Cortex of kidney (tissue), 1 donor: ENCODE results near the gene NDUFC2.
"Not testable (repeated sequence)": the region's sequence is repeated elsewhere in the genome, so short reads cannot be mapped to it uniquely, and the experiment has no call there.

ENCODE experiments used
- DNase-seq: peaks from one replicate; lab custom pipeline; 2025; lab: John Stamatoyannopoulos, UW

NDUFC2 gene

DNA sequence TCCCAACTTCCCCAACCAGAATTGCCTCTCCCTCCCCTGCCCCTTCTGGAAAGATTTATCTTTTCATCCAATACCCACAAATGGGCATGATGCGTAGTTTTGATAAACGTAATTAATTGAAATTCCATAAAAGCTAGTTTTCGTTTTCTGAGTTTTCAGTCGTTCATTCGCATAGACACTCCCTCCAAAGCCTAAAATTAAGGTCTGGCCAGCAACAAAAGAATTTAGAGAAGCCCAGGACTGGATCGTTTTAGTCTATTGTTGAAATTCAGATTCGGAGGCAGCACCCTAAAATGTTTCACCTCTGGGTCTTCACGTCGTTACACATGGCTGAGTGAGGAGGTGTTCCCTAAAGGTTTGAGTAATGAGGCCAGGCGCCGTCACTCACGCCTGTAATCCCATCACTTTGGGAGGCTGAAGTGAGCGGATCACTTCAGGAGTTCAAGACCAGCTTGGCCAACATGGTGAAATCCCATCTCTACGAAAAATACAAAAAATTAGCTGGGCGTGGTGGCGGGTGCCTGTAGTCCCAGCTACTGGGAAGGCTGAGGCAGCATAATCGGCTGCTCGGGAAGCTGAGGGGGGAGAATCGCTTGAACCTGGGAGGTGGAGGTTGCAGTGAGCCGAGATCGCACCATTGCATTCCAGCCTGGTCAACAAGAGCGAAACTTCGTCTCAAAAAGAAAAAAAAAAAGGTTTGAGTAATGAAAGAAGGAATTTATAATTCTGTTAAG, 589 bp upstream of the NDUFC2 start:
- DNase-seq: no peak

DNA sequence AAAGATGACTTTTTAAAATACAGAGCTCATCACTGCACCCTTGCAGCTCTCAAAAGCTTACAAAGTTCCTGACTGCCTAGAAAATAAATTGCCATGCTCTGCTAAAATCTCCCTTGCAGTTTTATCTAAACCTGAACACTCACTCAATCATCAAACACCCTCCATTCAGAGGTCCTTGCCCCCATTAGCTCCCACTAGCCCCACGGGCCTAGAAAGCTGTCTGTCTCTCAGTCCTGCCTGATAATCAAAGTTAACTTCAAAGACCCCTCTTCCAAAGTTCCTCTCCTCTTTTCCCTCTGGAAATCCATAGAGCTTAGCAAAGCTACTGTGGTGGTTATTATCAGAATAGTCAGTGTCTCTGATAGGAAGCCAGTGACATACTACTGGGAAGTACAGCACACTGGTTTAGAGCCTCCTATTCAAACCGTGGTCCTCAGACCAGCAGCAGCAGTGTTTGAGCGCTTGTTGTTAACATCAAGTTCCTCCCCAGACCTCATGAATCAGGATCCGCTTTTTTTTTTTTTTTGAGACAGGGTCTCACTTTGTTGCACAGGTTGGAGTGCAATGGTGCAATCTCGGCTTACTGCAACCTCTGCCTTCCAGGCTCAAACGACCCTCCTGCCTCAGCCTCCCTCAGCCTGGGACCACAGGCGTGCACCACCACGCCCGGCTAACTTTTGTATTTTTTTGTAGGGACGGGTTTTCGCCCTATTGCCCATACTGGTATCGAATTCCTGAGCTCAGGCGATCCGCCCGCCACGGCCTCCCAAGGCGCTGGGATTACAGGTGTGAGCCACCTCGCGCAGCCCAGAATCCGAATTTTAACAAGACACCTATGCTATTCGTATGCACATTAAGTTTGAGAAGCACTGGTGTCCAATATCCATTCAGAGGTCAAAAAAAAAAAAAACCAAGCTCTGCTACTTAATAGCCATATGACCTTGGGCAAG, 1.2 kb downstream of the NDUFC2 start:
- DNase-seq: no peak

DNA sequence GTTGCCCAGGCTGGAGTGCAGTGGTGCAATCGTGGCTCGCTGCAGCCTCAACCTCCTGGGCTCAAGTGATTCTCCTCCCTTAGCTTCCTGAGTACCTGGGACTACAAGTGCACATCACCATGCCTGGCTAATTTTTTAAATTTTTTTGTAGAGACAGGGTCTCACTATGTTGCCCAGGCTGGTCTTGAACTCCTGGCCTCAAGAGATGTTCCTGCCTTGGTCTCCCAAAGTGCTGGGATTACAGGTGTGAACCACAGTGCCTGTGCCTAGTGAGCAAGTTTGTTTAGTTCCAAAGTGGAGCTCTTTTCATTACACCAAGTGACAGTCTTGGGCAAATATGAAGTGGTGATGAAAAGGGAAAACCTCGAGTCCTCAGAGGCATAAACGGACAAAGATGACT, 2.1 kb downstream of the NDUFC2 start:
- not testable (repeated sequence) for DNase-seq

DNA sequence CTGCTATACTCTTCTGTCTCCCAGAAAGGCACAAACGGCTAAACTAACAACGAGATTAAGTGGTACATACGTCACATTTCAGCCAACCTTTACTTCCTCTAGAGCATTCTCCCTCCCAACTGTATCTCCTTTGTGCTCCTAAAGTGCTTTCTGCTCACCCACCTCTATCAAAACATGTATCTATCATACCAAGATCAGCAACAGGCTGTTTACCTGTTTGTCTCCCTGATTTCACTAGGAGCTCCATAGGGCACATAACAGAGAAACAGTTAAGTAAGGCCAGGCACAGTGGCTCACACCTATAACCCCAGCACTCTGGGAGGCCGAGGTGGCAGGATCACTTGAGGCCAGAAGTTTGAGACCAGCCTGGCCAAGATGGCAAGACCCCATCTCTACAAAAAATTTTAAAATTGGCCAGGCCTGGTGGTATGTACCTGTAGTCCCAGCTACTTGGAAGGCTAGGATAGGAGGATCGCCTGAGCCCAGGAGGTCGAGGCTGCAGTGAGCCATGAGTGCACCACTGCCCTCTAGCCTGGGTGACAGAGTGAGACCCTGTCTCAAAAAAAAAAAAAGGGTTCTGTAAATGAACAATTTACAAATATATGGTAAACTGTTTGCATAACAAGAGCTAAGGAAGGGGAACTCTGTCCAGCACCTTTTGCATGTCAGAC, 2.8 kb downstream of the NDUFC2 start:
- no peak for DNase-seq

DNA sequence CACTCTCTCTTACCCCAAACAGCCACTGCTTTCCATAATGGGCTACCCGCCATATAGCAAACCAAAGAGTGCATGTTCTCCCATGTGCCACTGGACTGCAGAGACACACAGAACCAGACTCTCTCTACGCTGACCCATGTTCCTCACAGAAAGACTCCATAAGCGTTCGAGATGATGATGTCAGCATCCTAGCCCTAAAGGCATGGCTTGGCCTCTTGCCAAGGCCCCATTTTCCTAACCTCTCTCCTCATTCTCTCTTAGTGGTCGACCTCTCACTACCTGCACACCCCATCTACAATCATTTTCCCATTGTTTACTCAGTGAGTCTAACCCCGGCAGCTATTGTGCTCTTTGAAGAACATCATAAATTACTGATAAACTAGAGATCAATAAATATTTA, 4.9 kb downstream of the NDUFC2 start:
- DNase-seq: no peak

DNA sequence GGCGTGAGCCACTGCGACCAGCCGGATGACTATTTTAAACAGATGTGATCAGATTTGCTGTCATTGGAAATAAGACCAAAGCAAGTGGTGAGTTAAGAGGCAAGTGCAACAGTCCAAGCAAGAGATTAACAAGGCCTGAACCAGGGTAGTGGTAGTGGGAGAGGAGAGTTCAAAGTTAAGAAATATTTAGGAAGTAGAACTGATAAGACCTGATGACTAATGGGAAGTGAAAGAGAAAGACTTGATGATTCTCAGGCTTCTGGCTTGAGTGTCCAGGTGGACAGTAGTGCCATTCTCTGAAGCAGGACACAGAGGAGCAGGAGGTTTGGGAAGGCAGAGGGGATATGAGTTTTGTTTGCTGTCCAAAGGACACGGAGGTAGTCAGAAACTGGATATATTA, 7.2 kb downstream of the NDUFC2 start:
- DNase-seq: no peak

DNA sequence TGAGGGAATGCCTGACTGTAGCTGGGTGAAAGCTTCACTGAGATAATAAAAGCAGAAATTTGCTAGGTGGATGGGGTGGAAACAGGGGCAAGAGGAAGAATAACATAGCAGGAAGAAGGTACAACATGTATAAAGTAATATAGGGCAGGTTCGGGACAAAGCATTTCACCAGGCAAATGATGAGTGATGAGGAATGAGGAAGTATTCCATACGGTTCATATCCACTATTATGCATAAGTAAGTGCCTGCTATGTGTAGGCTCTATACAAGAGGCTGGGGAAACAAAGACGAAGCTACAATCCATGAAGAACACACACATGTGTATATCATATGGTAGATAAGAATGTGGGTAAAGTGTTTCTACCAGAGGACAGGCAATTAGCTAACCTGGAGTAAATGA, 7.9 kb downstream of the NDUFC2 start:
- no peak for DNase-seq

DNA sequence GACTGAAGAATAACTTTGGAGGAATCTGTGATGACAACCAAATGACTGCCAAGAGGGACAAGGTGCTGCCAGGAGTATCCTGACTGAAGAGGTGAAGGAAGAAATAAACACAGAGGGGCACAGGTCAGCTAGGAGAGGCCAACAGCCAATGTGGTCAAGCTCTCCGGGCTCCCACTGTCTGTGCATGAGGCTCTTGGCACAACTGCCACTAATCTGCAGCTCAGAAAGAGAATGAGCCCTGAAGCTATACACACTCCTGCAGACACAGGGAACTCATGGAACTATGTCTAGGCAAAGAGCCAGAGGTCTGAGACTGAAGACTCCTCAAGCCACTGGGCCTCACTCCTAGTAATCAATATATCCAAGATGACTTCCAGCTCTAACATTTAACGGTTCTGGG, 9.0 kb downstream of the NDUFC2 start:
- DNase-seq: no peak

DNA sequence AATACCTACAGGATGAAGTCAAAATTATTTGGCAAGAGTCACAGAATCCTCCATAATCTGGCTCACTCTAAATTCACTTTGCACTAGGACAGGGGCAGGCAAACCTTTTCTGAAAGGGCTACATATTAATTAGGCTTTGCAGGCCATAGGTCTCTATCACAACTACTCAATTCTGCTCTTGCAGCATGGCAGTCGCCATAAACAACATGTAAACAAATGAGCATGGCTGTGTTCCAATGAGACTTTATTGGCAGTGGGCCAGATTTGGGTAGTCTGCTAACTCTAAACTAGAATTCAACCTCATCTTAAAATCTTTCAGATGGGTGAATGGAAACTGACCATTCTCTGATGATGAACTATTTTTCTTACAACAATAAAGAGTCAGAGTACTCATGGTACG, 10.2 kb downstream of the NDUFC2 start:
- no peak for DNase-seq

DNA sequence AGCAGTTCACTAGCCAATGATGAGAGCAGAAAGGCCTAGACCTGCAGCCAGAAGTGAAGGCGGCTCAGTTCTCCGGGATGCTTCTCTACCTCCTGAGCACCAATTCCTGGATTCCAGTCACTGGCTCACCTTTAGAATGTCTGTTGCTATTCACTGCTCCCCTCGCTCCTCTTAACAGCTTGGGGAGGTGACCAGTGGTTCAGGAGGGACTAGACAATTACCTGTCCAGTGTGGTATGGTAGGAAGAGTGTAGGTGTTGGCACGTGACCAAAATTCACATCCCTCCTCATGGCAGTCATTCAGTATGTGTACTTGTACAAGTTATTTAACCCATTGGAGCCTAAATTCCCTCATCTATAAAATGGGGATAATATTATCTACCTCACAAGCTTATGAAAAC, 12.0 kb downstream of the NDUFC2 start:
- no peak for DNase-seq

DNA sequence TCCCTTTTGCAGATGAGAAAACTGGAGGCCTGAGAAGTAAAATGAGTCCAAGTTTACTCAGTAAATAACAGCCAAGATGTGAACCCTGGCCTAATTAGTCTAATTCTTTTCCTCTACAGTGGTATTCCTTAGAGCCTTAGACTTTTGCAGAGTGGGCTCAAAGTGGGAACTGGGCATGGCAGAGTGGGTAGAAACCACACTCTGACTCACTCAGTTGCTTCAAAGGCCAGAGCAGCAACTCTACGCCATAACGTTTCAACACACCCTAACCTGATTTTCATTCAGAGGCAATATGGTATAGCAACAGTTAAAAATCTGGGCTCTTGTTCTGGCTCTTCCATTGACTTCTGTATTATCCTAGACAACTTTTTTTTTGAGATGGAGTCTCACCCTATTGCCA, 13.2 kb downstream of the NDUFC2 start:
- DNase-seq: no peak

DNA sequence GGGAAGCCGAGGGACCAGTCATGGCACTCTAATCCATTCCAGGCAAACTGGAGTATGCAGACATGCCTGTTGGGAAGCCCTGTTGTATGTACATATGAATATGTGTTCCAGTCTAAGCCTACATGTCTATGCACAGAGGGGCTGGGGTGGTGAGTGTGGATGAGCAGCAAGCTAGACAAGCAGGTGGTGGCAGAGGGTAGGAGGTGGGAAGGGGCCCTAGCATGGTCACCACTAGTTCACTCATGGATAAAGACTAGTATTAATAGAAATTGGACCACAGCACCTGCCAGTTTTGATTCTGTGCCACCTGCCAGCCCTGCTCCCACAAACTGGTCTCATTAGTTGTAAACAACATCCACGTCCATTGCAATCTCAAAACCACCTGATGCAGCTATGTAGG, 14.5 kb downstream of the NDUFC2 start:
- DNase-seq: no peak

DNA sequence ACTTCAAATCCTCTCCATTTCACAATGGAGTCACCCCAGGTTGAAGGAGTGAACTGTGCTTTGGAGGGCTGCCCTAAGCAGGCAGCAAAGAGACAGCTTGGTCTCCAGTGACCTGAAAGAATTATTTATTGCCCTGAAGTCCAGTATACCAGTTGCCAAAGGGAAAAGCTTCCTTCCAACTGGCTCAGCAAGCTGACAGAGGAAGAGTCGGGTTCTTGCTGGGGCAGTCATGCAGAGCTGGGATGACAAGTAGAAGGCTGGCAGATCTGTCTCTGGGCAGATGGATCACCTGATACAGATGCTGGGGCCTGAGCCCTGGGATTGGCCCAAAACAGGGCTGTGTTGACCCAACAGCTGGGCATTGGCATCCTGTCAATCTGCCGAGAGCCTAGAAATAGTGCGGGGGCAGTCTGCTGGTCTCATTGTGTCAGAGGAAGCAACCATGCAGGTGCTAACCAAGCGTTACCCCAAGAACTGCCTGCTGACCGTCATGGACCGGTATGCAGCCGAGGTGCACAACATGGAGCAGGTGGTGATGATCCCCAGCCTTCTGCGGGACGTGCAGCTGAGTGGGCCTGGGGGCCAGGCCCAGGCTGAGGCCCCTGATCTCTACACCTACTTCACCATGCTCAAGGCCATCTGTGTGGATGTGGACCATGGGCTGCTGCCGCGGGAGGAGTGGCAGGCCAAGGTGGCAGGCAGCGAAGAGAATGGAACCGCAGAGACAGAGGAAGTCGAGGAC, 16.1 kb downstream of the NDUFC2 start, which contains the start of gene THRSP:
Gene THRSP, plus strand, starts transcription at position 422 of the 742 bp plus-strand sequence. Its CDS starts 21 bp downstream, at position 443.
- DNase-seq: no peak

DNA sequence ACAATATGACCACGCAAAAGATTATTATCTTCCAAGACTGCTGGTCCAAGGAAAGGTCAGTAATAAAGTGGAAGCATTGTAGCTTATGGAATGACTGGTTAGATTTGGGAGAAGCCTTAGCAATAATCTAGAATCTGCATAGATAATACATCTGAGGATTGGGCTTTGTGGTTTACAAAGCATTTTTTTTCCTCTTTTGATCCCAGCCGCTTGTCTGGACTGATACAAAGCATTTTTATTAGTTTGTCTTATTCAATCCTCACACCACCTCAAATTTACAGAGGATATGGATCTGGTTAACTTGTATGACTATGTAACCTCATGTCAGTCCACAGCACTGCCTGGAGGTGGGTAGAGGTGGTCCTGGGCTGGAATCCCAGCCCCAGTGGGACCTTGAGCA, 17.0 kb downstream of the NDUFC2 start:
- no peak for DNase-seq

DNA sequence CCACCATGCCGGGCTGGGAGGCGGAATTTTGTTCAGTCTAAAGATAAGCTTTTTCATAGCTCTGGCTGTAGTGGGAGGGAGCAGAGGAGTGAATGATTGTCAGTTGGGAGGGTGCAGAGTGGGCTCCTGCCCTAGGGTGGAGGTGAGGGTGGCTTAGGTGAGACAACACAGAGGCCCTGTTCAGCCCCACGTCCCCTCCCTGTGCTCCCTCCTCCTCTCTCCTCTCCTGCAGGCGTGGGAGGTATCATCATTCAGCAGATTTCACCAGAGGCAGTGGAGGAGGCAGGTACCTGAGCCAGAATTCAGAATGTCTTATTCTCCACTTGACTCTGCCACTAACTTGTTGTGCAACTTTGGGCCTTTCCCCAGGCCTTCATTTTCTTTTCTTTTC, 17.7 kb downstream of the NDUFC2 start:
- DNase-seq: no peak

DNA sequence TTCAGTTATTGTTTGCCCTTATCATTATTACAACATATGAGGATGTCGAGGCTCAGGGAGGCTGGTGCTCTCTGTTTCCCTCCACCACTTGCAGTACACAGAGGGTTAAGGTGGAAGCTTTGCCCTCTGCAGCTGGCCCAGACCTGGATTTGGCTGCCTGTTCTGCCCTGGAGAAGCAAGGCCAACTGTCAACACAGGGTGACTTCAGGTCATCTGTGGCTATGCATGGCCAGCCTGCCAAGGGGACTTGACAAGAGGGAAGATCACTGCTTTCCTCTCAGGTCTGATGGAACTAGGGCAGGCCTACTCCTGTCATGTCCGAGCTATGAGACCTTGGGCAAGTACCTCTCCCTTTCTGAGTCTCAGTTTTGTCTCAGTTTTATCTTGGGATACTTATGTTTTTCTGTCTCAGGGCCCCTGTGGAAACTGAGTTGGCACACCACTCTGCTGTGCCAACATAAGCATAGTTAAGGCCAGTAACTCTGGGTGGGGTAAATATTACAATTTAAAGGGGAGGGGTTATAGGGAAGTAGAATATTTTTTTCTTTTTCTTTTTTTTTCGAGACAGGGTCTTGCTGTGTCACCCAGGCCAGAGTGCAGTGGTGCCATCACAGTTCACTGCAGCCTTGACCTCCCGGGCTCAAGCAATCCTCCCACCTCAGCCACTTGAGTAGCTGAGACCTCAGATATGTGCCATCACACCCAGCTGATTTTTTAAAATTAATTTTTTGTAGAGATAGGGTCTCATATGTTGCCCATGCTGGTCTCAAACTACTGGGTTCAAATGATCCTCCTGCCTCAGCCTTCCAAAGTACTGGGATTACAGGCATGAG, 18.4 kb downstream of the NDUFC2 start:
- no peak for DNase-seq

DNA sequence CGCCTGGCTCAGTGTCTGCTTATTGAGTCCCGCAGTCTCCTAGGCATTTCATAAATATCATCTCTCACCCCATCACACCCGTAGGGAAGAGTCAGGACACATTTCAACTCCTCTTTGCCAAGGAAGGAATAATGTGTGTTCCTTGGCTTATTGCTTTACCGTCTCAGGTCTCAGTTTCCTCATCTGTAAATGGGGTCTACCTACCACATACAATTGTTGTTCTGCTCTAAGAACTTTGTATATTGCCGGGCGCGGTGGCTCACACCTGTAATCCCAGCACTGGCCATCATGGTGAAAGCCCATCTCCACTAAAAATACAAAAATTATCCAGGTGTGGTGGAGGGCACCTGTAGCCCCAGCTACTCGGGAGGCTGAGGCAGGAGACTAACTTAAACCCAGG, 19.1 kb downstream of the NDUFC2 start:
- no peak for DNase-seq

DNA sequence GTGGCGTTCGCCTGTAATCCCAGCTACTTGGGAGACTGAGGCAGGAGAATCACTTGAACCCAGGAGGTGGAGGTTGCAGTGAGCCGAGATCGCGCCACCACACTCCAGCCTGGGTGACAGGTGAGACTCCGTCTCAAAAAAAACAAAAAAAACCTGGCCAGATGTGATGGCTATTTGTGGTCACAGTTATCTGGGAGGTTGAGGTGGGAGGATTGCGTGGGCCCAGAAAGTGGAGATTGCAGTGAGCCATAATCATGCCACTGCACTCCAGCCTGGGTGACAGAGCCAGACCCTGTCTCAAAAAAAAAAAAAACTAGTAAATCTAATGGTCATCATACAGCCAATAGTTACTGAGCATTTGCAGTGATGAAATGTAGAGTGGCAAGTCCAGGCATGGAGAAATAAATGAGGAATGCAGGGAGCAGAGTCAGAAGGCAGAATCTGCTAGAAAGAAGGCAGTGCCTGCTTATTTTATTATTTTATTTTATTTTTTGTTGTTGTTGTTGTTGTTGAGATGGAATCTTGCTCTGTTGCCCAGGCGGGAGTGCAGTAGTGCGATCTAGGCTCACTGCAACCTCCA, 19.8 kb downstream of the NDUFC2 start:
- DNase-seq: not testable (repeated sequence)

DNA sequence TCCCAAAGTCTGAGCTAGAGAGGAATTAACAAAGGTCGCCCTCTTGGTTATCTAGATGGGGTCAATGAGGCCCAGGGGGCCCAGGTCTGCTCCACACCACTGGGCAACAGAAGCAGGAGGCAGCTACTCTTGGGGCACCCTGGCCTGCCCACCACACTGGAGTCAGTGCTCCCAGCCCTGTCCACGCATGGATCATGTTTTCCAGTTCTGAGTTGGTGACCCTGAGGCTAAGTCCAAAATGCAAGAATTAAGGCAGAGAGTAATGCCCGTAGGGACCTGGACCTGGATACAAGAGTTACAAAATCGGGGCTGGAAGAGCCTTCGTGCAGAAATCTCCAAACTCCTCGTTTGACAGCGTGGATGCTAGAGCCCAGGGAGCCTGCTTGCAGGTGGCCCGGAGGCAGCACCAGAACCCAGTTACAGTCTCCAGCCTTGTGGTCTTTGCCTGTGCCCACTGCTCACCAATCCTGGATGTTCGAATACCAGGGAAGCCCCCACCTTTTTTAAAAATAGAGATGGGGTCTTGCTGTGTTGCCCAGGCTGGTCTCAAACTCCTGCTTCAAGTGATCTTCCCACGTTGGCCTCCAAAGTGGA, 22.1 kb downstream of the NDUFC2 start:
- no peak for DNase-seq

DNA sequence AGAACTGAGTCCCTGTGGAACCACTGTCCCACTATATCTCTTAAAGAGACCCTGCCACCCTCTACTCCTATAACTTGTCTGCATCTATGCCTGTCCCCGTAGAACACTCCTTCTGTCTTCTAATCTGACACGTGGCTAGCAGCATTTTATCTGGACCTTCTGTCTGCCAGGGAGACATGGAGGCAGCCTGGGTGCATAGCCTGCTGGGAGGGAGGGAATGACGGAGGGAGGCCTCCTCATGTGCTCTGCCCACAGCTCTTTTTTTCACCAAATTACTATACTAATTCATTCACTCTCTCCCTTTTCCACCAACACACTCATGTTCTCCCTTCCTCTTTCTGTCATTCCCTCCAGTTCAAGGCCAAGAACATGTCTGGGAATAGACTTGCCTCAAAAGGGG, 23.6 kb downstream of the NDUFC2 start:
- DNase-seq: no peak
